ENCODE results near the gene SORCS2.

GRCh38 chr4:7253837-7254236 is 61.5 kb downstream of the SORCS2 start:
- TF ChIP-seq GATA2 (IDR thresholded peaks at IDR 0.05; ENCODE audit: low read depth, low read length), result no peak
- TF ChIP-seq GATA3 (IDR thresholded peaks at IDR 0.05; ENCODE audit: low read depth, low read length), result no peak

Data from SH-SY5Y (cell line).